Testis (tissue), 2 donors: Measurements from ENCODE around the gene BABAM2.

Source experiments
- CTCF ChIP-seq, 3 experiments: fragments of 450-650 bp in 2 of 3; fragments of 200-600 bp in 1 of 3; sonication (generic) in 1 of 3; IDR thresholded peaks; one replicate each; pipeline ENCODE4 v1.5.1; 2016 to 2019; ENCODE audit warnings: antibody characterized with exemption in 3 of 3, mild to moderate bottlenecking in 2 of 3, moderate library complexity in 1 of 3
- POLR2A ChIP-seq: fragments of 450-650 bp; IDR thresholded peaks from one replicate; pipeline ENCODE4 v1.6.1; 2017; ENCODE audit warnings: antibody characterized with exemption, mild to moderate bottlenecking, moderate library complexity

GRCh38 chr2:28155086-28155485 is 264.6 kb downstream of the BABAM2 start:
- TF ChIP-seq CTCF (IDR thresholded peaks at IDR 0.05) (no peak), POLR2A (no peak)
